ENCODE results near the gene NEUROD2.

The NEUROD2 gene

DNA sequence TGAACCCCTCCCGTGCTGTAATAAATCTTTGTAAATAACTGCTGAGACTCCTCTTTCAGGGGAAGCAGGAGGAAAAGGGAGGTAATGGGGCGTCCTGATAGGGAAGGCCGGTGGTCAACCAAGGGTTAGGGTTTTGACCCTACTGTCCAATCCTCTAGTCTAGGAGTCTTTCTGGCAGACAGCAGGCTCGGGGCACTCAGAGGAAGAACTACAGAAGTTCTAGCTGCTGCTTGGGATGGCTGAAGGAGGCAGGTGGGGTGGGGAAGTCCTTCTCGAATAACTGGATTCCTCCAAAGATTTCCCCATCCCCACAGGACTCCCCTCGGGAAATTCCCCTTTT, 28.8 kb upstream of the NEUROD2 start:
- TF ChIP-seq, protein P1, sequence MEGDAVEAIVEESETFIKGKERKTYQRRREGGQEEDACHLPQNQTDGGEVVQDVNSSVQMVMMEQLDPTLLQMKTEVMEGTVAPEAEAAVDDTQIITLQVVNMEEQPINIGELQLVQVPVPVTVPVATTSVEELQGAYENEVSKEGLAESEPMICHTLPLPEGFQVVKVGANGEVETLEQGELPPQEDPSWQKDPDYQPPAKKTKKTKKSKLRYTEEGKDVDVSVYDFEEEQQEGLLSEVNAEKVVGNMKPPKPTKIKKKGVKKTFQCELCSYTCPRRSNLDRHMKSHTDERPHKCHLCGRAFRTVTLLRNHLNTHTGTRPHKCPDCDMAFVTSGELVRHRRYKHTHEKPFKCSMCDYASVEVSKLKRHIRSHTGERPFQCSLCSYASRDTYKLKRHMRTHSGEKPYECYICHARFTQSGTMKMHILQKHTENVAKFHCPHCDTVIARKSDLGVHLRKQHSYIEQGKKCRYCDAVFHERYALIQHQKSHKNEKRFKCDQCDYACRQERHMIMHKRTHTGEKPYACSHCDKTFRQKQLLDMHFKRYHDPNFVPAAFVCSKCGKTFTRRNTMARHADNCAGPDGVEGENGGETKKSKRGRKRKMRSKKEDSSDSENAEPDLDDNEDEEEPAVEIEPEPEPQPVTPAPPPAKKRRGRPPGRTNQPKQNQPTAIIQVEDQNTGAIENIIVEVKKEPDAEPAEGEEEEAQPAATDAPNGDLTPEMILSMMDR (conservative IDR thresholded peaks at IDR 0.05; ENCODE audit: control insufficient read depth, insufficient read depth, low read depth, low read length): no peak
- peak overlapping the region; percentile 77 for H3K4me3 ChIP-seq (ENCODE audit: control insufficient read depth, low read depth, low read length)
- DNase-seq (ENCODE audit: low read depth): no peak

DNA sequence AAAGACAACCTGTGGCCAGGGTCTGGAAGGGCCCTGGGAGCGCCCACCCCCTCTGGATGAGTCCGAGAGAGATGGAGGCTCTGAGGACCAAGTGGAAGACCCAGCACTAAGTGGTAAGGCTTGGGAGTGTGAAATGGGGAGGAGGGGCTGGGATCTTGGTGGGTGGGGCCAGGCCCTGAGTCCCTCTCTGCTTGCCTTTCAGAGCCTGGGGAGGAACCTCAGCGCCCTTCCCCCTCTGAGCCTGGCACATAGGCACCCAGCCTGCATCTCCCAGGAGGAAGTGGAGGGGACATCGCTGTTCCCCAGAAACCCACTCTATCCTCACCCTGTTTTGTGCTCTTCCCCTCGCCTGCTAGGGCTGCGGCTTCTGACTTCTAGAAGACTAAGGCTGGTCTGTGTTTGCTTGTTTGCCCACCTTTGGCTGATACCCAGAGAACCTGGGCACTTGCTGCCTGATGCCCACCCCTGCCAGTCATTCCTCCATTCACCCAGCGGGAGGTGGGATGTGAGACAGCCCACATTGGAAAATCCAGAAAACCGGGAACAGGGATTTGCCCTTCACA, 28.0 kb upstream of the NEUROD2 start:
- H3K4me3 ChIP-seq (ENCODE audit: control insufficient read depth, low read depth, low read length): no peak overlapping the region
- TF ChIP-seq, protein P1 (conservative IDR thresholded peaks at IDR 0.05; ENCODE audit: control insufficient read depth, insufficient read depth, low read depth, low read length): no peak

DNA sequence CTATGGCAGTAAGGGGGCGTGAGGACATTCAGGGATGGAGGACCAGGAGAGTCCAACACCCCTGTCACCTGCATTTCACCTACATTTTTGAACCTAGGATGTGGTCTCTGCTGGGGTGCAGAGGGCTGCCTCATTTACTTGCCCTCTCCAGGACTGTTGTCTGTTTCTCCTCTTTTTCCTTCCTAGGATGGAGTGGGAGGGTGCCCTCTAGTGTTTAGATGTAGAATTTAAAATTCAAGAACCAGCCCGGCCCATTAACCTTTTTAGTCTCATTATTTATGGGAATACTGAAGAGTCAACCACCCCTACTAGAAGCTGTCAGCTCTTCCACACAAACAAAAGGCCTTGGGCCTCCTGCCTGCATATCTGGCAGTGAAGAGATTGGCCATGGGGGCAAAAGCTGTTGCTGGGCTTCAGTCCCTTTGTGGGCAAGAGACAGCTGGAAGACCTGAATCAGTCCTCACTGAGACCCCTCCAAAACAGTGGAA, 26.7 kb upstream of the NEUROD2 start:
- no peak overlapping the region for H3K4me3 ChIP-seq (ENCODE audit: control insufficient read depth, low read depth, low read length)
- peak; percentile 50 for DNase-seq (ENCODE audit: low read depth)
- TF ChIP-seq, protein P1 (conservative IDR thresholded peaks at IDR 0.05; ENCODE audit: control insufficient read depth, insufficient read depth, low read depth, low read length): peak; percentile 68

More for the DNA sequence above, 28.0 kb upstream of the NEUROD2 start:
- DNase-seq (ENCODE audit: low read depth): no peak

DNA sequence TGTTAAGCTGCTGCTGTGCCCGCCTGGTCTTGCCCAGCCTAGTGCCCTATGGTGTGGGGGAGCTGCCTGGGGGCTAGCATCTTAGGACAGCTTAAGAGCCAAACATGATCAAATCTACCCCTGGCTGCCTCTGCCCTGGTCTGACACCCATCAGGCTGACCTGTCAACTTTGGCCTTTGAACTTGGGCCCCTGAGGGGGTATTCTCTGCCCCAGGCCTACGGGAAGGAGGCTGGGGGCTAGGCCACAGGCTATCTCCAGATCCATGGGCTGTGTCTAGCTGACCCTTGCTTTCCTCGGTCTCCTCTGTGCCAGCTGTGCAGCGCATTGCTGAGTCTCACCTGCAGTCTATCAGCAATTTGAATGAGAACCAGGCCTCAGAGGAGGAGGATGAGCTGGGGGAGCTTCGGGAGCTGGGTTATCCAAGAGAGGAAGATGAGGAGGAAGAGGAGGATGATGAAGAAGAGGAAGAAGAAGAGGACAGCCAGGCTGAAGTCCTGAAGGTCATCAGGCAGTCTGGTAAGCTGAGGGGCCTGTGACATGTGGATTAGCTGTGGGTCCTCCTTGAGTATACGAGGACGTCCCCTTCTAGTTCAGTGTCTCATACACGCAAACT, 26.0 kb upstream of the NEUROD2 start:
- no peak overlapping the region for H3K4me3 ChIP-seq (ENCODE audit: control insufficient read depth, low read depth, low read length)
- no peak for DNase-seq (ENCODE audit: low read depth)
- TF ChIP-seq, protein P1 (conservative IDR thresholded peaks at IDR 0.05; ENCODE audit: control insufficient read depth, insufficient read depth, low read depth, low read length): no peak

DNA sequence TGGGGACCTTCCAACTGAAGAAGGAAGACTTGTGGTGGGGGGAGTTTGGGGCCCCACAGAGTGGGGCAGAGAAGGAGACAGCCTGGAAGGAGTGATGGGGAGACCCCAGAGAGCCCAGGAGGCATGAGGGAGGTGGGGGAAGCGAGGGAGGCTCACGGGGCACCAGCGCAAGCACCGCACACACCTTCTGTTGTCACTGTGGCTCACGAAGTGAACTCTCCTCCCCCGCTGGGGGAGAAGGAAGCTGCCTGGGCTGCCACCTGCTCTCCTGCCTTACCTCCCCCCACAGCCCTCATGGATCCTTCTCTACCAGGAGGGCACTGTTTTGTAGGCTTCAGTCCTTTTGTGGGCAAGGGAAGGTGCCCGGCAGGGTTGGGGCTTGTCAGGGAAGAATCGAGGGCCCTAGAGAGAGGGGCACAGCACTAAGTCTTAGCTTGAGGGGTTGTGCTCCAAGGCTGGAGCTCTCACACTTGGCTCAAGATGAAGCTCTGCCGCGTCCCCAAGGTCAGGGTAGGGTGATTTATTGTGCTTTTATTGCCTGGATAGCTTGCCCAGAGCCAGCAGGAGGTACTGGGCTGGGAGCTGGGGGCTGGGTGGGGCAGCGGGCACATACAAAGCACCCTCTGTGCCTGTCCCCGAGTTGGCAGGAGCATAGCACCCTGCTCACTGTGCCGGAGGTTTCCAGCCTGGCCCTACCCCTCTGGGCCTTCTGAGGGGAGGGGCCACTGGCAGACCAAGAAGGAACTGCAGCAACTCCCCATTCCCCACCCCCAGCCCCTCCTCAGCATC, 24.6 kb upstream of the NEUROD2 start:
- DNase-seq (ENCODE audit: low read depth): no peak
- no peak overlapping the region for H3K4me3 ChIP-seq (ENCODE audit: control insufficient read depth, low read depth, low read length)
- TF ChIP-seq, protein P1 (conservative IDR thresholded peaks at IDR 0.05; ENCODE audit: control insufficient read depth, insufficient read depth, low read depth, low read length): no peak

DNA sequence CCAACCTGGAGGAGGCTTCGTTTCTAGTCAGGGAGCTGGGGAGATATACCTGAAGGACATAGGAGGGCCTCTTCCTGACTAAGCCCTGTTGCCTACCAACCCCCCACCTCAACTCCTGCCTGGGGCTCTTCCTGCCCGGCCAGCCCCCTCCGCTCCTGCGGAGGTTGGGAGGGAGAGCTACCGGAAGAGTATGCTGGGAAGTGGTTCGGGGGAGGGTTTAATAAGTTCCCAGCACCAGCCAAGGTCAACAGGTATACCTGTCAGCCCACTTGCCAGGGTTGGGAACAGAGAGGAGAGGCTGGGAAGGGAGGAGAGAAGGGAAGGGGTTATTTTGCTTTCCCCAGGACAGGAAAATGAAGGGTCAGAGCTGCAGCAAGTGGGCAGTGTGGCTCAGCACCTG, 23.7 kb upstream of the NEUROD2 start:
- no peak overlapping the region for H3K4me3 ChIP-seq (ENCODE audit: control insufficient read depth, low read depth, low read length)
- DNase-seq (ENCODE audit: low read depth): no peak
- TF ChIP-seq, protein P1 (conservative IDR thresholded peaks at IDR 0.05; ENCODE audit: control insufficient read depth, insufficient read depth, low read depth, low read length): no peak
